B cell (primary cell): ENCODE measurements around the gene GTPBP3. TPM values are rescaled to one million over a fixed set of nuclear protein-coding genes. Genes with fewer than 3 reads are reported as not detected.

Experiments
- ATAC-seq: fragments of 200-7000 bp; cut with Tn5 transposase; one replicate; pipeline ENCODE4 v1.10.0; 2021; ENCODE audit warnings: low read depth, mild to moderate bottlenecking, moderate number of reproducible peaks, moderate library complexity
- CTCF ChIA-PET: fragments of 350-600 bp; sonication (Branson Sonifier 250); formaldehyde crosslinking; loops from one replicate; lab custom pipeline; 2021; ENCODE audit warnings: antibody characterized with exemption, inconsistent platforms; lab: Charles Lee
- POLR2A ChIA-PET: fragments of 350-600 bp; sonication (Branson Sonifier 250); formaldehyde crosslinking; loops from one replicate; lab custom pipeline; 2021; ENCODE audit warnings: antibody characterized with exemption; lab: Charles Lee
- DNase-seq: peaks from one replicate; pipeline ENCODE4 v3.0.0; 2013
- H2AFZ ChIP-seq: 2 replicates; pipeline ENCODE4 v1.6.1; 2012; ENCODE audit warnings: mild to moderate bottlenecking, low read depth, low read length; ENCODE audit not compliant: insufficient read depth, poor library complexity, severe bottlenecking
- H3K27ac ChIP-seq, 2 donors: 1 replicate in 1 of 2; 2 replicates in 1 of 2; pipeline ENCODE4 v1.5.1; 2012 to 2013; ENCODE audit warnings: low read length in 2 of 2, mild to moderate bottlenecking in 2 of 2, moderate library complexity in 1 of 2
- H3K27me3 ChIP-seq, 4 experiments: fragments of 200-600 bp in 1 of 4; sonication (generic) in 1 of 4; replicated peaks in 1 of 4; 1 replicate in 2 of 4; 2 replicates in 2 of 4; pipeline versions ENCODE4 v1.6.1 to v1.7.0; 2013 to 2016; ENCODE audit warnings: low read length in 3 of 4, mild to moderate bottlenecking in 2 of 4, mixed read lengths in 1 of 4, moderate library complexity in 1 of 4; ENCODE audit not compliant: insufficient read depth in 4 of 4, control insufficient read depth in 3 of 4; ENCODE audit errors: control extremely low read depth in 1 of 4
- H3K36me3 ChIP-seq, 2 experiments: replicated peaks in 1 of 2; 1 replicate in 1 of 2; 2 replicates in 1 of 2; pipeline versions ENCODE4 v1.6.1 to v1.7.1; 2013; ENCODE audit warnings: low read length in 1 of 2; ENCODE audit not compliant: insufficient read depth in 2 of 2, control insufficient read depth in 1 of 2; ENCODE audit errors: control extremely low read depth in 1 of 2, extremely low read depth in 1 of 2
- H3K4me1 ChIP-seq, 2 donors: fragments of 200-600 bp in 1 of 2; sonication (generic) in 1 of 2; 1 replicate in 1 of 2; 2 replicates in 1 of 2; pipeline versions ENCODE4 v1.5.1 to v1.6.1; 2013 to 2017; ENCODE audit warnings: low read length in 2 of 2; ENCODE audit not compliant: control insufficient read depth in 2 of 2, insufficient read depth in 2 of 2
- H3K4me2 ChIP-seq: replicated peaks from 2 replicates; pipeline ENCODE3; 2012; ENCODE audit warnings: mild to moderate bottlenecking, low read depth, low read length; ENCODE audit not compliant: poor library complexity, severe bottlenecking
- H3K4me3 ChIP-seq, 5 experiments: fragments of 200-600 bp in 1 of 5; sonication (generic) in 1 of 5; 1 replicate in 3 of 5; 2 replicates in 2 of 5; pipeline versions ENCODE4 v1.5.1 to v1.7.0; 2011 to 2016; ENCODE audit warnings: low read length in 4 of 5, mild to moderate bottlenecking in 4 of 5, low read depth in 2 of 5, control low read depth in 1 of 5, moderate library complexity in 1 of 5; ENCODE audit not compliant: insufficient read depth in 1 of 5; ENCODE audit errors: control extremely low read depth in 1 of 5, extremely low read depth in 1 of 5
- H3K79me2 ChIP-seq: fragments of 200-600 bp; sonication (generic); one replicate; pipeline ENCODE4 v1.6.0; 2016; ENCODE audit warnings: low read length; ENCODE audit not compliant: control insufficient read depth, insufficient read depth
- H3K9ac ChIP-seq: fragments of 200-600 bp; sonication (generic); 2 replicates; pipeline ENCODE4 v1.6.1; 2017; ENCODE audit warnings: mild to moderate bottlenecking, low read length, moderate library complexity
- H3K9me3 ChIP-seq, 3 donors: one replicate each; pipeline versions ENCODE4 v1.6.1 to v1.7.1; 2013; ENCODE audit warnings: low read length in 2 of 3; ENCODE audit not compliant: control insufficient read depth in 2 of 3, insufficient read depth in 1 of 3; ENCODE audit errors: control extremely low read depth in 1 of 3
- H4K20me1 ChIP-seq: 2 replicates; pipeline ENCODE4 v1.6.0; 2012; ENCODE audit warnings: mild to moderate bottlenecking, low read length; ENCODE audit not compliant: insufficient read depth, control insufficient read depth, poor library complexity, severe bottlenecking
- H3K27ac Mint-ChIP-seq: one replicate; pipeline ENCODE4 v1.8.0; 2021; ENCODE audit warnings: mixed read lengths
- H3K27me3 Mint-ChIP-seq: one replicate; pipeline ENCODE4 v1.8.0; 2021; ENCODE audit warnings: mixed read lengths
- H3K4me1 Mint-ChIP-seq: one replicate; pipeline ENCODE4 v1.8.0; 2021; ENCODE audit warnings: mixed read lengths
- H3K4me3 Mint-ChIP-seq: one replicate; pipeline ENCODE4 v1.8.0; 2021; ENCODE audit warnings: mixed read lengths
- H3K9me3 Mint-ChIP-seq: one replicate; pipeline ENCODE4 v1.8.0; 2022; ENCODE audit warnings: mixed read lengths; ENCODE audit not compliant: insufficient read depth
- EZH2 ChIP-seq: IDR thresholded peaks from 2 replicates; pipeline ENCODE4 v1.6.1; 2012; ENCODE audit warnings: borderline replicate concordance, low read depth, mild to moderate bottlenecking, moderate library complexity, low read length; ENCODE audit not compliant: insufficient read depth, poor library complexity, severe bottlenecking
- WGBS: methylation state at CpG from one replicate; pipeline ENCODE4 v1.1.5; 2013; ENCODE audit warnings: missing lambda C conversion rate; ENCODE audit not compliant: insufficient coverage; 5-methylcytosine and 5-hydroxymethylcytosine counted together
- intact Hi-C: fragments of 100-400 bp; cut with micrococcal nuclease; formaldehyde crosslinking; loops from one replicate; pipeline ENCODE4 v1.10.0; 2022
- polyA plus RNA-seq: library from polyadenylated mRNA; depleted of rRNA; stranded (reverse); fragments of >200 nt; gene quantifications from 2 replicates; pipeline ENCODE4 v1.2.3, GENCODE V29; 2012
- total RNA-seq, 2 donors: library from RNA; stranded (reverse); fragments of 120-200 nt in 1 of 2; gene quantifications; 1 replicate in 1 of 2; 2 replicates in 1 of 2; pipeline versions ENCODE4 v1.2.3 to v1.2.4, GENCODE V29; 2013 to 2022
- TF ChIP-seq, protein P1 (sequence below): fragments of 200-600 bp; IDR thresholded peaks from one replicate; pipeline ENCODE4 v1.8.0; 2022; ENCODE audit warnings: antibody characterized with exemption, mild to moderate bottlenecking

The GTPBP3 gene
- total and polyA plus RNA-seq, 2 donors (not counting 1 experiment from before 2014, with no cell fraction given), result 41.6 to 44.9 TPM

DNA sequence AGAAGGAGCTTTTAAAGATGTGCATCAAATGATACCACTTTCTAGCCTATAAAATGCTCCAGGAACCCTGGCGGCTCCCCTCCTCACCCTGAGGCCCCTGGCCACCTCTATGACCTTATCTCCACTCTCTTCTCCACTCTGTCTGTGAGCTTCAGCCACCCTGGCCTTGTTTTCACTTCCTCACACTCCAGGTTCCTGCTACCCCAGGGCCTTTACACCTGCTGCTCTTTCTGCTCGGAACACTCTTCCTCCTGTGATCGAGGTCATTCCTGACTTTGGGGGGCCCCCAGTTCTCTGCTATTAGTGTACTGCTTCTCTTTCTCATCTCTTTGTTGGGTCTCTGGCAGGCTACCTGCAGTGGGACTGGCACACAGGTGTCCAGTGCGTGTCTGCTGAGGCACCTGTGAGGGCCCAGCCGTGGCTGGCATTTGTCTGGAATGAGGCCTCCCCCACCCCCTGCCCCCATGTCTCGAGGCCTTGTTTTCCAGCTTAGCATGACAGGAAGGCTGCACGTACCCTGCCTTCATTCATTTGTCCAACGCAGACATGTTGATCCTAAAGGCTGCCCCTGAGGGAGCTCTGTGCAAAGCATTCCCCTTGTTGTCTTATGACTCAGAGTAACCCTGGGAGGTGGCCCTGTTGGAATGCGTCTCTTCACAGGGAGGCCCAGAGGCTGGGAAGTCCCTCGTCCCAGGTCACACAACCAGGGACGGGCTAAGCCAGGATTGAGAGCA, 25.7 kb upstream of the GTPBP3 start:
- no peaks in the 10 kb centered on the region for H3K27me3 Mint-ChIP-seq
- intact Hi-C loops, result no loop called here
- Histone ChIP-seq H2AFZ (no peak overlapping the region), H3K27ac (no peak overlapping the region), H3K4me2 (no peak overlapping the region), H3K4me1 (peaks cover 10 to 20% of the 10 kb centered on the region in 2 donors), H3K9ac (no peak overlapping the region), H4K20me1 (peaks cover 62% of the 10 kb centered on the region), H3K36me3 (peaks cover 0 to 25% of the 10 kb centered on the region in 2 experiments), H3K9me3 (no peaks in the 10 kb centered on the region), H3K27me3 (no peaks in the 10 kb centered on the region), H3K79me2 (peaks cover 72% of the 10 kb centered on the region), H3K4me3 (no peak overlapping the region)
- H3K4me1 Mint-ChIP-seq, result peaks cover 25% of the 10 kb centered on the region
- TF ChIP-seq, protein P1, sequence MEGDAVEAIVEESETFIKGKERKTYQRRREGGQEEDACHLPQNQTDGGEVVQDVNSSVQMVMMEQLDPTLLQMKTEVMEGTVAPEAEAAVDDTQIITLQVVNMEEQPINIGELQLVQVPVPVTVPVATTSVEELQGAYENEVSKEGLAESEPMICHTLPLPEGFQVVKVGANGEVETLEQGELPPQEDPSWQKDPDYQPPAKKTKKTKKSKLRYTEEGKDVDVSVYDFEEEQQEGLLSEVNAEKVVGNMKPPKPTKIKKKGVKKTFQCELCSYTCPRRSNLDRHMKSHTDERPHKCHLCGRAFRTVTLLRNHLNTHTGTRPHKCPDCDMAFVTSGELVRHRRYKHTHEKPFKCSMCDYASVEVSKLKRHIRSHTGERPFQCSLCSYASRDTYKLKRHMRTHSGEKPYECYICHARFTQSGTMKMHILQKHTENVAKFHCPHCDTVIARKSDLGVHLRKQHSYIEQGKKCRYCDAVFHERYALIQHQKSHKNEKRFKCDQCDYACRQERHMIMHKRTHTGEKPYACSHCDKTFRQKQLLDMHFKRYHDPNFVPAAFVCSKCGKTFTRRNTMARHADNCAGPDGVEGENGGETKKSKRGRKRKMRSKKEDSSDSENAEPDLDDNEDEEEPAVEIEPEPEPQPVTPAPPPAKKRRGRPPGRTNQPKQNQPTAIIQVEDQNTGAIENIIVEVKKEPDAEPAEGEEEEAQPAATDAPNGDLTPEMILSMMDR, result no peak
- TF ChIP-seq EZH2, result no peak
- ChIA-PET CTCF (interaction anchor here (1.0 kb wide), 1 partner anchor 262 kb away, joined by 3 read pairs; no protein-coding TSS in a partner anchor), POLR2A (interaction anchor here (0.8 kb wide), 1 partner anchor 13 kb away, joined by 3 read pairs; no protein-coding TSS in a partner anchor)
- ATAC-seq (no peak), DNase-seq (no peak)
- peak overlapping the region; percentile 29 for H3K4me3 Mint-ChIP-seq
- 89% methylated on average over 10 of the region's 11 CpGs for WGBS
- H3K9me3 Mint-ChIP-seq, result no peaks in the 10 kb centered on the region
- no peak overlapping the region for H3K27ac Mint-ChIP-seq
